Measurements from ENCODE around the gene HRCT1.

GRCh38 chr9:35929453-35929718 lies 23.4 kb downstream of the HRCT1 start:
- TF ChIP-seq CTCF (conservative IDR thresholded peaks at IDR 0.05) (no peak), EZH2 (IDR thresholded peaks at IDR 0.05; ENCODE audit: low read depth) (no peak)

Measured in PC-9 (cell line).